CD14-positive monocyte (primary cell): ENCODE results near the gene USP9X. TPM values are rescaled to one million over a fixed set of nuclear protein-coding genes. Genes with fewer than 3 reads are reported as not detected.

Experiments
- DNase-seq, 3 donors: peaks; one replicate each; pipeline ENCODE4 v3.0.0-alpha.2; 2011 to 2022
- H2AFZ ChIP-seq: 2 replicates; pipeline ENCODE4 v1.6.0; 2012; ENCODE audit warnings: mild to moderate bottlenecking, low read depth, low read length, inconsistent platforms; ENCODE audit not compliant: insufficient read depth, poor library complexity, severe bottlenecking
- H3K27ac ChIP-seq, 2 donors: 1 replicate in 1 of 2; 2 replicates in 1 of 2; pipeline ENCODE4 v1.5.1; 2012 to 2013; ENCODE audit warnings: low read length in 2 of 2, control low read depth in 1 of 2, inconsistent platforms in 1 of 2, low read depth in 1 of 2, mild to moderate bottlenecking in 1 of 2
- H3K27me3 ChIP-seq, 2 donors: one replicate each; pipeline versions ENCODE4 v1.6.0 to v1.6.1; 2011 to 2013; ENCODE audit warnings: low read length in 2 of 2; ENCODE audit not compliant: control insufficient read depth in 2 of 2, insufficient read depth in 2 of 2
- H3K36me3 ChIP-seq, 2 donors: replicated peaks in 1 of 2; 1 replicate in 1 of 2; 2 replicates in 1 of 2; pipeline versions ENCODE4 v1.5.1 to v1.6.1; 2012 to 2013; ENCODE audit warnings: low read length in 2 of 2, control low read depth in 1 of 2, inconsistent platforms in 1 of 2, mild to moderate bottlenecking in 1 of 2; ENCODE audit not compliant: insufficient read depth in 2 of 2, control insufficient read depth in 1 of 2
- H3K4me1 ChIP-seq, 2 donors: 1 replicate in 1 of 2; 2 replicates in 1 of 2; pipeline versions ENCODE4 v1.5.1 to v1.6.1; 2012 to 2013; ENCODE audit warnings: low read length in 2 of 2, control low read depth in 1 of 2, inconsistent platforms in 1 of 2, mild to moderate bottlenecking in 1 of 2, moderate library complexity in 1 of 2; ENCODE audit not compliant: insufficient read depth in 2 of 2, control insufficient read depth in 1 of 2
- H3K4me2 ChIP-seq: replicated peaks from 2 replicates; pipeline ENCODE3; 2012; ENCODE audit warnings: low read length, moderate library complexity, mild to moderate bottlenecking; ENCODE audit not compliant: poor library complexity, severe bottlenecking; ENCODE audit errors: extremely low read depth
- H3K4me3 ChIP-seq, 3 experiments: fragments of 200-600 bp in 1 of 3; sonication (generic) in 1 of 3; replicated peaks in 1 of 3; 1 replicate in 2 of 3; 2 replicates in 1 of 3; pipeline ENCODE4 v1.5.1; 2011 to 2013; ENCODE audit warnings: low read length in 3 of 3, mild to moderate bottlenecking in 3 of 3, control low read depth in 2 of 3, low read depth in 2 of 3, inconsistent platforms in 1 of 3, moderate library complexity in 1 of 3
- H3K79me2 ChIP-seq: 2 replicates; pipeline ENCODE4 v1.6.0; 2012; ENCODE audit warnings: mild to moderate bottlenecking, control low read depth, inconsistent platforms, low read length, moderate library complexity; ENCODE audit not compliant: insufficient read depth
- H3K9ac ChIP-seq: 2 replicates; pipeline ENCODE4 v1.6.0; 2017; ENCODE audit warnings: low read length, mild to moderate bottlenecking; ENCODE audit not compliant: insufficient read depth, poor library complexity, severe bottlenecking
- H3K9me3 ChIP-seq, 2 donors: replicated peaks in 1 of 2; 1 replicate in 1 of 2; 2 replicates in 1 of 2; pipeline versions ENCODE4 v1.5.1 to v1.6.1; 2012 to 2013; ENCODE audit warnings: low read length in 2 of 2, control low read depth in 1 of 2; ENCODE audit not compliant: control insufficient read depth in 1 of 2, insufficient read depth in 1 of 2
- H4K20me1 ChIP-seq: 2 replicates; pipeline ENCODE4 v1.6.0; 2012; ENCODE audit warnings: mild to moderate bottlenecking, low read length, control low read depth, moderate library complexity; ENCODE audit not compliant: insufficient read depth
- H3K27ac Mint-ChIP-seq, 7 donors: one replicate each; pipeline ENCODE4 v1.8.0; 2020; ENCODE audit warnings: mild to moderate bottlenecking in 7 of 7, mixed read lengths in 7 of 7, moderate library complexity in 6 of 7, inconsistent platforms in 2 of 7
- H3K27me3 Mint-ChIP-seq, 3 donors: one replicate each; pipeline ENCODE4 v1.8.0; 2021 to 2022; ENCODE audit warnings: low read depth in 3 of 3, mild to moderate bottlenecking in 3 of 3, mixed read lengths in 3 of 3, moderate library complexity in 3 of 3, inconsistent platforms in 1 of 3
- H3K36me3 Mint-ChIP-seq, 2 donors: one replicate each; pipeline ENCODE4 v1.8.0; 2020; ENCODE audit warnings: mixed read lengths in 2 of 2, inconsistent platforms in 1 of 2, mild to moderate bottlenecking in 1 of 2
- H3K4me1 Mint-ChIP-seq: one replicate; pipeline ENCODE4 v1.8.0; 2020; ENCODE audit warnings: mild to moderate bottlenecking, mixed read lengths
- H3K4me3 Mint-ChIP-seq, 2 donors: one replicate each; pipeline ENCODE4 v1.8.0; 2020; ENCODE audit warnings: mild to moderate bottlenecking in 2 of 2, mixed read lengths in 2 of 2, moderate library complexity in 1 of 2
- H3K9me3 Mint-ChIP-seq, 7 donors: one replicate each; pipeline ENCODE4 v1.8.0; 2020 to 2022; ENCODE audit warnings: mixed read lengths in 7 of 7, mild to moderate bottlenecking in 6 of 7, moderate library complexity in 6 of 7, inconsistent platforms in 2 of 7
- WGBS: methylation state at CpG from one replicate; pipeline ENCODE4 v1.1.5; 2013; ENCODE audit warnings: missing lambda C conversion rate; ENCODE audit not compliant: insufficient coverage; 5-methylcytosine and 5-hydroxymethylcytosine counted together
- intact Hi-C, 2 donors: fragments of 100-400 bp; cut with micrococcal nuclease; formaldehyde crosslinking; loops; one replicate each; pipeline versions ENCODE4 v1.15.0 to v1.15.1; 2023
- polyA plus RNA-seq, 3 donors: library from polyadenylated mRNA; depleted of rRNA in 1 of 3; unstranded in 2 of 3; stranded (reverse) in 1 of 3; fragments of 300-500 nt in 2 of 3; fragments of >200 nt in 1 of 3; fragmentation: Illumina TruSeq in 2 of 3; gene quantifications; 1 replicate in 2 of 3; 2 replicates in 1 of 3; pipeline ENCODE4 v1.2.3, GENCODE V29; 2012 to 2021
- TF ChIP-seq, protein P1 (sequence below): fragments of 200-600 bp; IDR thresholded peaks from one replicate; pipeline ENCODE4 v1.8.0; 2022; ENCODE audit warnings: antibody characterized with exemption, mild to moderate bottlenecking

The USP9X gene
- polyA plus RNA-seq, 3 donors, result 8.3 to 16.1 (median 9.6) TPM

GRCh38 chrX:41116948-41117347 is 31.7 kb downstream of the USP9X start:
- intact Hi-C loops, result loop anchor here in 1 of 2 donors (10.0 kb wide), 1 partner anchor 242 kb away; no protein-coding TSS in a partner anchor
- Mint-ChIP-seq H3K27ac (peak overlapping the region in 2 of 7 donors; percentile 22 to 34), H3K4me1 (peaks cover 27% of the 10 kb centered on the region), H3K36me3 (no peaks in the 10 kb centered on the region), H3K27me3 (peaks cover 0 to 14% (median 0%) of the 10 kb centered on the region in 3 donors), H3K9me3 (peaks cover 0 to 5% (median 0%) of the 10 kb centered on the region in 7 donors), H3K4me3 (no peak overlapping the region)
- H3K4me2 ChIP-seq, result no peak overlapping the region
- peaks cover 0 to 2% of the 10 kb centered on the region in 2 donors for H3K27me3 ChIP-seq
- no peak overlapping the region for H3K4me3 ChIP-seq
- H3K9ac ChIP-seq, result no peak overlapping the region
- H3K36me3 ChIP-seq, result no peaks in the 10 kb centered on the region
- H3K9me3 ChIP-seq, result no peaks in the 10 kb centered on the region
- H2AFZ ChIP-seq, result no peak overlapping the region
- WGBS, result 21% methylated on average over 2 of the region's 4 CpGs
- H3K27ac ChIP-seq, result no peak overlapping the region
- peaks cover 98% of the 10 kb centered on the region for H4K20me1 ChIP-seq
- H3K79me2 ChIP-seq, result peaks cover 97% of the 10 kb centered on the region
- no peak for DNase-seq
- H3K4me1 ChIP-seq, result peaks cover 0 to 10% of the 10 kb centered on the region in 2 donors
- TF ChIP-seq, protein P1, sequence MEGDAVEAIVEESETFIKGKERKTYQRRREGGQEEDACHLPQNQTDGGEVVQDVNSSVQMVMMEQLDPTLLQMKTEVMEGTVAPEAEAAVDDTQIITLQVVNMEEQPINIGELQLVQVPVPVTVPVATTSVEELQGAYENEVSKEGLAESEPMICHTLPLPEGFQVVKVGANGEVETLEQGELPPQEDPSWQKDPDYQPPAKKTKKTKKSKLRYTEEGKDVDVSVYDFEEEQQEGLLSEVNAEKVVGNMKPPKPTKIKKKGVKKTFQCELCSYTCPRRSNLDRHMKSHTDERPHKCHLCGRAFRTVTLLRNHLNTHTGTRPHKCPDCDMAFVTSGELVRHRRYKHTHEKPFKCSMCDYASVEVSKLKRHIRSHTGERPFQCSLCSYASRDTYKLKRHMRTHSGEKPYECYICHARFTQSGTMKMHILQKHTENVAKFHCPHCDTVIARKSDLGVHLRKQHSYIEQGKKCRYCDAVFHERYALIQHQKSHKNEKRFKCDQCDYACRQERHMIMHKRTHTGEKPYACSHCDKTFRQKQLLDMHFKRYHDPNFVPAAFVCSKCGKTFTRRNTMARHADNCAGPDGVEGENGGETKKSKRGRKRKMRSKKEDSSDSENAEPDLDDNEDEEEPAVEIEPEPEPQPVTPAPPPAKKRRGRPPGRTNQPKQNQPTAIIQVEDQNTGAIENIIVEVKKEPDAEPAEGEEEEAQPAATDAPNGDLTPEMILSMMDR, result no peak

DNA sequence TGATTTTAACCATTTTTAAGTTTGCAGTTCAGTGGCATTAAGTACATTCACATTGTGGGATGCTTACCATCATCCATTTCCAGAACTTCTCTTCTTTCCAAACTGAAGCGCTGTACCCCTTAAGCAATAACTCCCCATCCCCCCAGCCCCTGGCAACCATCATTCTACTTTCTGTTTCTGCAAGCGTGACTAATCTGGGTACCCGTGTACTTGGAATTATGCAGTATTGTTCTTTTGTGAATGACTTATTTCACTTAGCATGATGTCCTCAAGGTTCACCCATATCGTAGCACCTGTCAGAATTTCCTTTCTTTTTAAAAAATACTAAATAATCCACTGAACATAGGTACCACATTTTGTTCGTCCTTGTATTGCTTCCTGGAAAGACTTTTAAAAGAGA is 32.9 kb downstream of the USP9X start:
- Histone ChIP-seq H3K9ac (no peak overlapping the region), H3K79me2 (peaks cover 97% of the 10 kb centered on the region), H3K27me3 (no peaks in the 10 kb centered on the region), H3K36me3 (peaks cover 0 to under 1% of the 10 kb centered on the region in 2 donors), H3K4me1 (peaks cover 0 to 10% of the 10 kb centered on the region in 2 donors), H3K27ac (no peak overlapping the region), H4K20me1 (peaks cover 98% of the 10 kb centered on the region), H3K9me3 (no peaks in the 10 kb centered on the region), H3K4me3 (no peak overlapping the region), H2AFZ (no peak overlapping the region), H3K4me2 (no peak overlapping the region)
- TF ChIP-seq, protein P1, result no peak
- no CpG with 5 or more reads among the region's 5 CpGs for WGBS
- Mint-ChIP-seq H3K4me3 (no peak overlapping the region), H3K27me3 (peaks cover 0 to 16% (median 0%) of the 10 kb centered on the region in 3 donors), H3K4me1 (peaks cover 35% of the 10 kb centered on the region), H3K36me3 (no peaks in the 10 kb centered on the region), H3K27ac (peak overlapping the region in 1 of 7 donors; percentile 68), H3K9me3 (peaks cover 0 to 5% (median 0%) of the 10 kb centered on the region in 7 donors)
- peak in 2 of 3 donors; percentile 6 to 7 for DNase-seq
- intact Hi-C loops, result loop anchor here in 1 of 2 donors (10.0 kb wide), 1 partner anchor 243 kb away; no protein-coding TSS in a partner anchor
